CD14-positive monocyte (primary cell): ENCODE measurements around the gene STAM. TPM values are rescaled to one million over a fixed set of nuclear protein-coding genes. Genes with fewer than 3 reads are reported as not detected.

Source experiments
- DNase-seq, 3 donors: peaks; one replicate each; pipeline ENCODE4 v3.0.0-alpha.2; 2011 to 2022
- H2AFZ ChIP-seq: 2 replicates; pipeline ENCODE4 v1.6.0; 2012; ENCODE audit warnings: mild to moderate bottlenecking, low read depth, low read length, inconsistent platforms; ENCODE audit not compliant: insufficient read depth, poor library complexity, severe bottlenecking
- H3K27ac ChIP-seq, 2 donors: 1 replicate in 1 of 2; 2 replicates in 1 of 2; pipeline ENCODE4 v1.5.1; 2012 to 2013; ENCODE audit warnings: low read length in 2 of 2, control low read depth in 1 of 2, inconsistent platforms in 1 of 2, low read depth in 1 of 2, mild to moderate bottlenecking in 1 of 2
- H3K27me3 ChIP-seq, 2 donors: one replicate each; pipeline versions ENCODE4 v1.6.0 to v1.6.1; 2011 to 2013; ENCODE audit warnings: low read length in 2 of 2; ENCODE audit not compliant: control insufficient read depth in 2 of 2, insufficient read depth in 2 of 2
- H3K36me3 ChIP-seq, 2 donors: replicated peaks in 1 of 2; 1 replicate in 1 of 2; 2 replicates in 1 of 2; pipeline versions ENCODE4 v1.5.1 to v1.6.1; 2012 to 2013; ENCODE audit warnings: low read length in 2 of 2, control low read depth in 1 of 2, inconsistent platforms in 1 of 2, mild to moderate bottlenecking in 1 of 2; ENCODE audit not compliant: insufficient read depth in 2 of 2, control insufficient read depth in 1 of 2
- H3K4me1 ChIP-seq, 2 donors: 1 replicate in 1 of 2; 2 replicates in 1 of 2; pipeline versions ENCODE4 v1.5.1 to v1.6.1; 2012 to 2013; ENCODE audit warnings: low read length in 2 of 2, control low read depth in 1 of 2, inconsistent platforms in 1 of 2, mild to moderate bottlenecking in 1 of 2, moderate library complexity in 1 of 2; ENCODE audit not compliant: insufficient read depth in 2 of 2, control insufficient read depth in 1 of 2
- H3K4me2 ChIP-seq: replicated peaks from 2 replicates; pipeline ENCODE3; 2012; ENCODE audit warnings: low read length, moderate library complexity, mild to moderate bottlenecking; ENCODE audit not compliant: poor library complexity, severe bottlenecking; ENCODE audit errors: extremely low read depth
- H3K4me3 ChIP-seq, 3 experiments: fragments of 200-600 bp in 1 of 3; sonication (generic) in 1 of 3; replicated peaks in 1 of 3; 1 replicate in 2 of 3; 2 replicates in 1 of 3; pipeline ENCODE4 v1.5.1; 2011 to 2013; ENCODE audit warnings: low read length in 3 of 3, mild to moderate bottlenecking in 3 of 3, control low read depth in 2 of 3, low read depth in 2 of 3, inconsistent platforms in 1 of 3, moderate library complexity in 1 of 3
- H3K79me2 ChIP-seq: 2 replicates; pipeline ENCODE4 v1.6.0; 2012; ENCODE audit warnings: mild to moderate bottlenecking, control low read depth, inconsistent platforms, low read length, moderate library complexity; ENCODE audit not compliant: insufficient read depth
- H3K9ac ChIP-seq: 2 replicates; pipeline ENCODE4 v1.6.0; 2017; ENCODE audit warnings: low read length, mild to moderate bottlenecking; ENCODE audit not compliant: insufficient read depth, poor library complexity, severe bottlenecking
- H3K9me3 ChIP-seq, 2 donors: replicated peaks in 1 of 2; 1 replicate in 1 of 2; 2 replicates in 1 of 2; pipeline versions ENCODE4 v1.5.1 to v1.6.1; 2012 to 2013; ENCODE audit warnings: low read length in 2 of 2, control low read depth in 1 of 2; ENCODE audit not compliant: control insufficient read depth in 1 of 2, insufficient read depth in 1 of 2
- H4K20me1 ChIP-seq: 2 replicates; pipeline ENCODE4 v1.6.0; 2012; ENCODE audit warnings: mild to moderate bottlenecking, low read length, control low read depth, moderate library complexity; ENCODE audit not compliant: insufficient read depth
- H3K27ac Mint-ChIP-seq, 7 donors: one replicate each; pipeline ENCODE4 v1.8.0; 2020; ENCODE audit warnings: mild to moderate bottlenecking in 7 of 7, mixed read lengths in 7 of 7, moderate library complexity in 6 of 7, inconsistent platforms in 2 of 7
- H3K27me3 Mint-ChIP-seq, 3 donors: one replicate each; pipeline ENCODE4 v1.8.0; 2021 to 2022; ENCODE audit warnings: low read depth in 3 of 3, mild to moderate bottlenecking in 3 of 3, mixed read lengths in 3 of 3, moderate library complexity in 3 of 3, inconsistent platforms in 1 of 3
- H3K36me3 Mint-ChIP-seq, 2 donors: one replicate each; pipeline ENCODE4 v1.8.0; 2020; ENCODE audit warnings: mixed read lengths in 2 of 2, inconsistent platforms in 1 of 2, mild to moderate bottlenecking in 1 of 2
- H3K4me1 Mint-ChIP-seq: one replicate; pipeline ENCODE4 v1.8.0; 2020; ENCODE audit warnings: mild to moderate bottlenecking, mixed read lengths
- H3K4me3 Mint-ChIP-seq, 2 donors: one replicate each; pipeline ENCODE4 v1.8.0; 2020; ENCODE audit warnings: mild to moderate bottlenecking in 2 of 2, mixed read lengths in 2 of 2, moderate library complexity in 1 of 2
- H3K9me3 Mint-ChIP-seq, 7 donors: one replicate each; pipeline ENCODE4 v1.8.0; 2020 to 2022; ENCODE audit warnings: mixed read lengths in 7 of 7, mild to moderate bottlenecking in 6 of 7, moderate library complexity in 6 of 7, inconsistent platforms in 2 of 7
- CTCF ChIP-seq: fragments of 200-600 bp; IDR thresholded peaks from one replicate; pipeline ENCODE4 v1.8.0; 2022; ENCODE audit warnings: antibody characterized with exemption, mild to moderate bottlenecking
- WGBS: methylation state at CpG from one replicate; pipeline ENCODE4 v1.1.5; 2013; ENCODE audit warnings: missing lambda C conversion rate; ENCODE audit not compliant: insufficient coverage; 5-methylcytosine and 5-hydroxymethylcytosine counted together
- intact Hi-C, 2 donors: fragments of 100-400 bp; cut with micrococcal nuclease; formaldehyde crosslinking; loops; one replicate each; pipeline versions ENCODE4 v1.15.0 to v1.15.1; 2023
- polyA plus RNA-seq, 3 donors: library from polyadenylated mRNA; depleted of rRNA in 1 of 3; unstranded in 2 of 3; stranded (reverse) in 1 of 3; fragments of 300-500 nt in 2 of 3; fragments of >200 nt in 1 of 3; fragmentation: Illumina TruSeq in 2 of 3; gene quantifications; 1 replicate in 2 of 3; 2 replicates in 1 of 3; pipeline ENCODE4 v1.2.3, GENCODE V29; 2012 to 2021

Gene STAM
- polyA plus RNA-seq, 3 donors, result 5.5 to 16.4 (median 5.9) TPM

GRCh38 chr10:17674566-17674965 is 30.6 kb downstream of the STAM start:
- H3K4me1 Mint-ChIP-seq, result peaks cover 8% of the 10 kb centered on the region
- no peak for TF ChIP-seq CTCF
- H2AFZ ChIP-seq, result no peak overlapping the region
- no peak overlapping the region for H3K4me2 ChIP-seq
- no peaks in the 10 kb centered on the region for H3K4me1 ChIP-seq
- H3K79me2 ChIP-seq, result peaks cover 90% of the 10 kb centered on the region
- peak overlapping the region in 1 of 7 donors; percentile 50 for H3K27ac Mint-ChIP-seq
- peaks cover 0 to 3% (median 0%) of the 10 kb centered on the region in 7 donors for H3K9me3 Mint-ChIP-seq
- H3K36me3 Mint-ChIP-seq, result peaks cover 7% of the 10 kb centered on the region in 2 donors
- H3K9ac ChIP-seq, result no peak overlapping the region
- intact Hi-C loops, result no loop called here
- no peak for DNase-seq
- no peak overlapping the region for H3K4me3 ChIP-seq
- no peaks in the 10 kb centered on the region for H3K36me3 ChIP-seq
- no peaks in the 10 kb centered on the region for H3K27me3 ChIP-seq
- no peak overlapping the region for H3K4me3 Mint-ChIP-seq
- no peaks in the 10 kb centered on the region for H3K9me3 ChIP-seq
- H4K20me1 ChIP-seq, result peaks cover 81% of the 10 kb centered on the region
- no peak overlapping the region for H3K27ac ChIP-seq
- H3K27me3 Mint-ChIP-seq, result no peaks in the 10 kb centered on the region

- Histone ChIP-seq H4K20me1 (peaks cover 81% of the 10 kb centered on the region), H3K27ac (no peak overlapping the region), H3K9ac (no peak overlapping the region), H3K4me2 (no peak overlapping the region), H3K4me1 (no peaks in the 10 kb centered on the region), H3K9me3 (no peaks in the 10 kb centered on the region), H3K79me2 (peaks cover 90% of the 10 kb centered on the region), H2AFZ (no peak overlapping the region), H3K36me3 (peaks cover 0 to 1% of the 10 kb centered on the region in 2 donors), H3K4me3 (no peak overlapping the region), H3K27me3 (no peaks in the 10 kb centered on the region)
- Mint-ChIP-seq H3K9me3 (peaks cover 0 to 4% (median 0%) of the 10 kb centered on the region in 7 donors), H3K4me1 (peaks cover 14% of the 10 kb centered on the region), H3K27ac (no peak overlapping the region), H3K36me3 (peaks cover 3 to 7% of the 10 kb centered on the region in 2 donors), H3K4me3 (no peak overlapping the region), H3K27me3 (no peaks in the 10 kb centered on the region)
- TF ChIP-seq CTCF, result no peak
- WGBS, result no CpG with 5 or more reads among the region's 4 CpGs
- intact Hi-C loops, result no loop called here
- DNase-seq, result no peak
Observed at GRCh38 chr10:17675638-17676037, 31.7 kb downstream of the STAM start.
